Activated CD4-positive, alpha-beta T cell treated with anti-CD3 and anti-CD28 coated beads, Interleukin-2, amount 10 ng/mL, durations not matched to agents 7 days and 5 days (primary cell): ENCODE data around the gene PCMT1. TPM values are rescaled to one million over a fixed set of nuclear protein-coding genes. Genes with fewer than 3 reads are reported as not detected.

Experiments used
- CTCF ChIA-PET: fragments of 350-600 bp; sonication (Branson Sonifier 250); formaldehyde crosslinking; loops from one replicate; lab custom pipeline; 2021; ENCODE audit warnings: antibody characterized with exemption; lab: Charles Lee
- POLR2A ChIA-PET: fragments of 350-600 bp; sonication (Branson Sonifier 250); formaldehyde crosslinking; loops from one replicate; lab custom pipeline; 2021; ENCODE audit warnings: antibody characterized with exemption; lab: Charles Lee
- DNase-seq: peaks from one replicate; pipeline ENCODE4 v3.0.0-alpha.2; 2020
- H3K27ac Mint-ChIP-seq: one replicate; pipeline ENCODE4 v1.8.0; 2021; ENCODE audit warnings: mild to moderate bottlenecking, moderate library complexity, mixed read lengths
- H3K27me3 Mint-ChIP-seq: one replicate; pipeline ENCODE4 v1.8.0; 2021; ENCODE audit warnings: mixed read lengths
- H3K36me3 Mint-ChIP-seq: one replicate; pipeline ENCODE4 v1.8.0; 2021; ENCODE audit warnings: low read depth, mixed read lengths
- H3K4me1 Mint-ChIP-seq: one replicate; pipeline ENCODE4 v1.8.0; 2021; ENCODE audit warnings: mixed read lengths
- H3K4me3 Mint-ChIP-seq: one replicate; pipeline ENCODE4 v1.8.0; 2021; ENCODE audit warnings: mild to moderate bottlenecking, moderate library complexity, mixed read lengths
- H3K9me3 Mint-ChIP-seq: one replicate; pipeline ENCODE4 v1.8.0; 2021; ENCODE audit warnings: mixed read lengths
- total RNA-seq, 2 experiments: library from RNA; stranded (reverse); gene quantifications; one replicate each; pipeline ENCODE4 v1.2.3, GENCODE V29; 2021

PCMT1 gene
- 10 to 100 TPM; 86.2 to 93.9 TPM for total RNA-seq

DNA sequence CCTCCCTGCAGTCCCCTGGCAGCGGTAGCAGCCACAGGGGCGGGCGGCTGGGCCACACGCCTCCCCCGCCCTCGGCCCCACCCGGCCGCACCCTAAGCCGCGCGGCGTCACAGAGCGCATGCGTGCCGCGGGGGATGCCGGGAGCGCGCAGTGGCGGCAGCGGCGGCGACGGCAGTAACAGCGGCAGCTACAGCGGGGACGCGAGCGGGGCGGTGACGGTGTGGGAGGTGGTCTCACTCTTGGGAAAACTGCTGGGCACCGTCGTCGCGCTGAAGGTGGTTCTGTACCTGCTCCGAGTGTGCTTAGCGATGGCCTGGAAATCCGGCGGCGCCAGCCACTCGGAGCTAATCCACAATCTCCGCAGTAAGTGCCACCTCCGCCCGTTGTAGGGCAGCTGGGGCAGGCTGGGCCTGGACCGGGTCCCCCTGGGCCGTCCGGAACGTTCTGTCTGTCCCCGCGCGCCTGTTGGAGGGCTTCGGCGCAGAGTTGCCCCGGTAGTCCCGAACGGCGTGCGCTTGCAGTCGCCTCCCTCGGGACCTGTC, at the start of gene PCMT1:
Gene PCMT1 (plus strand): TSS at position 148 of the 542 bp plus-strand sequence. CDS start 161 bp downstream, at position 309.
- peak; percentile 88 for DNase-seq
- Mint-ChIP-seq H3K27ac (peak within 1 kb of the TSS; percentile 89), H3K4me1 (peaks cover 50% of the 10 kb centered on the region), H3K27me3 (no peaks in the 10 kb centered on the region), H3K9me3 (no peaks in the 10 kb centered on the region), H3K4me3 (peak within 1 kb of the TSS; percentile 82), H3K36me3 (peaks cover 13% of the 10 kb centered on the region)
- CTCF ChIA-PET = interaction anchor here (1.1 to 1.5 kb wide), 3 partner anchors 8 to 20 kb away, joined by 3 to 6 read pairs (median 3); no protein-coding TSS in a partner anchor
- POLR2A ChIA-PET = no interaction called here

DNA sequence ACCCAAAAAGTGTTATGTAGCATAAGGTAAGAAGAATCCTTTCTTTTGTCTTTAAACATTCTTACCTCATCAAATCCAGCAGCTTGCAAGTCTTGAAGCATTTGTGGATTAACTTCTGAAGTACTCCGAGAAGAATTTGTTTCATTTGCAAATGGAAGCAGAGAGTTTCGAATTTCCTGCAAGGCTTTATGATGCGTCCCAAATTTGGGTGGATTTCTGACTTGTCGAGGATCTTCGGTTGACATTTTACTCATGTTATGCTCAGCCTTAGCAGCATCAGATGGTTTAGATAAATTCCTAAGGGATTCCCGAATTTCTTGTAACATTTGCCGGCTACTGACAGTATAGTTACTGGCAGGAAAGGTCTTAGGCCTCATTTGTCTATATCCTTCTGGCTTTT, 47.8 kb upstream of the PCMT1 start:
- Mint-ChIP-seq H3K4me1 (peaks cover 29% of the 10 kb centered on the region), H3K27ac (no peak overlapping the region), H3K36me3 (peaks cover 22% of the 10 kb centered on the region), H3K27me3 (no peaks in the 10 kb centered on the region), H3K4me3 (no peak overlapping the region), H3K9me3 (no peaks in the 10 kb centered on the region)
- ChIA-PET CTCF (no interaction called here), POLR2A (no interaction called here)
- no peak for DNase-seq

DNA sequence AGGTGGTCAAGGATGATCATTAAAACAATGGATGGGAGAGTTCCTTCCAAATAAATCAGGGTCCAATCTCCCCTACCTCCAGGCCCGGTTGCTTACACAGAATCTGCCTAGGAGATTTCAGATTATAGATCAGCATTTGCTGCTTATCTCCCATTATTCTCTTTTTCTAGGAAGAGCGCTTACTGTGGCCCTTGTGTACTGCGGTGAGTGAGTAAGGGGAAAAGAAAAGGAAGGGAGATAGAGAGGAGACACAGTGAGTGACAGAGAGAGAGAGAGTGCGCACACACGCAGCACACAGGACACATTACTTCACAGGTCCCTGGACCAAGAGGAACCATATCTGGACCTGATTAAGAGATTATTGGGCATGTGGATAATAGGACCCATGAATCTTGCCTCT, 37.8 kb upstream of the PCMT1 start:
- Mint-ChIP-seq H3K9me3 (no peaks in the 10 kb centered on the region), H3K4me3 (no peak overlapping the region), H3K36me3 (peaks cover 30% of the 10 kb centered on the region), H3K4me1 (peaks cover 44% of the 10 kb centered on the region), H3K27ac (peak overlapping the region; percentile 36), H3K27me3 (no peaks in the 10 kb centered on the region)
- ChIA-PET POLR2A (no interaction called here), CTCF (no interaction called here)
- DNase-seq = no peak

DNA sequence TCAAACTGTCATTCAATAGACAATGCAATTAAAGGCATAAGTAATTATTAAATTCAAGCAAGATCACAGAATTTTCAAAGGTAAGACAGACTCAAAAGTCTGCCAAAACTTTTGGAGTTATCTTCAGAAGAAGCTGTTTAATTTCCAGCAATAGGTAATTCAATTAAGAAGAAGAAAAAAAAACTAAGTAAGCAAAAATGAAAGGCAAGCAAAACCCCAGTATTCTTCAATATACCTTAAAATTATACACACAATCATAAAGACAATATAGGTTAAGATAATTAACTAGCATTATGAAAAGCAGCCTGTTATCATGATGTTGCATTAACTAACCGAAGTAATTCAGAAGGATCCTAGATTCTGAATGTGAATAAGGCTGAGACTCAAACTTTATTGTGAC, 35.1 kb upstream of the PCMT1 start:
- CTCF ChIA-PET = interaction anchor here (0.9 kb wide), 1 partner anchor 9 kb away, joined by 5 read pairs; no protein-coding TSS in a partner anchor
- H3K27me3 Mint-ChIP-seq = no peaks in the 10 kb centered on the region
- DNase-seq = no peak
- H3K4me3 Mint-ChIP-seq = no peak overlapping the region
- H3K27ac Mint-ChIP-seq = no peak overlapping the region
- peaks cover 31% of the 10 kb centered on the region for H3K36me3 Mint-ChIP-seq
- H3K9me3 Mint-ChIP-seq = no peaks in the 10 kb centered on the region
- POLR2A ChIA-PET = no interaction called here
- H3K4me1 Mint-ChIP-seq = peaks cover 47% of the 10 kb centered on the region

DNA sequence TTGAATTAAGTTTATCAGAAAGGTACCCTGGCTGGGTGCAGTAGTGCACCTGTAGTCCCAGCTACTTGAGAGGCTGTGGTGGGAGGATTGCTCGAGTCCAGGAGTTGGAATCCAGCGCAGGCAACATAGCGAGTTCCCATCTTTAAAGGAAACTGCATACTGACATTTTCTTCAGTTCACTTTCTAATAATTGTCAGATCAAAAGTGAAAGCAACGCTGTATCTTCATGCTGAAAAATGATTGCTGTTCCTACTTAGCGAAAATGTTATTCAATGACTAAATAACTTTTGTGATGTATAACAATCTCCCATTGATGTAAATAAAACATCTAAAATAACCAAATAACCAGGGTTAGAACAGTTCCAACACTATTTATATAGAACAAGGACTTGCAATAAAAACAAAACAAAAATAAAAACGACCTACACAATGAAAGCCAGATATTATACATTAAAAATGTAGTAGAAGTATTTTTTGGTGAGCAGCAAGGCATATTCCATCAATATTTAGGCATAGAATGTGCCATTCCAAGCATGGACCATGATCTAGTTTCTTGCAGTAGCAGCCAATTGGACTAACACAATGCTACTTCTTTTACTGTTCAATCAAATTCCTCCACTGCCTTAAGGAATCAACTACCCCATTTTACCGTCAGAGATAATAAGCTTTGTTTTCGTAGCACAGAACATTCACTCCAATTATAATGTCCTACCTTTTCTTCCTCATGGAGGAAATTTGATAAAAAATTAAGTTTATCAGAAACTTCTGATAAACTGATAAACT, 33.2 kb upstream of the PCMT1 start:
- H3K36me3 Mint-ChIP-seq = peaks cover 26% of the 10 kb centered on the region
- no peaks in the 10 kb centered on the region for H3K27me3 Mint-ChIP-seq
- ChIA-PET POLR2A (interaction anchor here (0.7 kb wide), 1 partner anchor 12 kb away, joined by 3 read pairs; no protein-coding TSS in a partner anchor), CTCF (interaction anchor here (1.6 kb wide), 1 partner anchor 11 kb away, joined by 10 read pairs; no protein-coding TSS in a partner anchor)
- peak overlapping the region; percentile 90 for H3K4me3 Mint-ChIP-seq
- peak overlapping the region; percentile 96 for H3K27ac Mint-ChIP-seq
- DNase-seq = no peak
- H3K4me1 Mint-ChIP-seq = peaks cover 42% of the 10 kb centered on the region
- no peaks in the 10 kb centered on the region for H3K9me3 Mint-ChIP-seq

DNA sequence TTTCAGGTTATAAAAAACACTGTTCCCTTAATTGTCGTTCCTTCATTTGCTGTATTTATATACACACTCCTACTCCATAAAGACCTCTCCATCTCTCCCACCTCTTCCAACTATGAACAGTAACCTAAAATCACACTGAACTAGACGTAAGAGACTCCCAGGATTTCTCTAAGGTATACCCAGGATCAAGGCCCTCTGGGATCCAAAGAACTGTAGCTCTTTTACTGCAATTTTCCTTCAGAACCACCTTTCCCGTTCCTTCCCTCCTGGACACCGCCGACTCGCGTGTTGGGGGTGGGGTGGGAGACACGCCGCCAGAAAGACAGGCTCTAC, 32.3 kb upstream of the PCMT1 start:
- Mint-ChIP-seq H3K36me3 (peaks cover 24% of the 10 kb centered on the region), H3K4me3 (peak overlapping the region; percentile 90), H3K27ac (peak overlapping the region; percentile 96), H3K27me3 (no peaks in the 10 kb centered on the region), H3K4me1 (peaks cover 36% of the 10 kb centered on the region), H3K9me3 (no peaks in the 10 kb centered on the region)
- DNase-seq = no peak
- ChIA-PET POLR2A (interaction anchor here (1.0 kb wide), 1 partner anchor 69 kb away, joined by 3 read pairs; the partner anchor contains the start of gene KATNA1), CTCF (interaction anchor here (0.8 to 1.6 kb wide), 3 partner anchors 12 to 151 kb away, joined by 3 to 10 read pairs (median 3); partner anchors contain the start of gene GINM1)

DNA sequence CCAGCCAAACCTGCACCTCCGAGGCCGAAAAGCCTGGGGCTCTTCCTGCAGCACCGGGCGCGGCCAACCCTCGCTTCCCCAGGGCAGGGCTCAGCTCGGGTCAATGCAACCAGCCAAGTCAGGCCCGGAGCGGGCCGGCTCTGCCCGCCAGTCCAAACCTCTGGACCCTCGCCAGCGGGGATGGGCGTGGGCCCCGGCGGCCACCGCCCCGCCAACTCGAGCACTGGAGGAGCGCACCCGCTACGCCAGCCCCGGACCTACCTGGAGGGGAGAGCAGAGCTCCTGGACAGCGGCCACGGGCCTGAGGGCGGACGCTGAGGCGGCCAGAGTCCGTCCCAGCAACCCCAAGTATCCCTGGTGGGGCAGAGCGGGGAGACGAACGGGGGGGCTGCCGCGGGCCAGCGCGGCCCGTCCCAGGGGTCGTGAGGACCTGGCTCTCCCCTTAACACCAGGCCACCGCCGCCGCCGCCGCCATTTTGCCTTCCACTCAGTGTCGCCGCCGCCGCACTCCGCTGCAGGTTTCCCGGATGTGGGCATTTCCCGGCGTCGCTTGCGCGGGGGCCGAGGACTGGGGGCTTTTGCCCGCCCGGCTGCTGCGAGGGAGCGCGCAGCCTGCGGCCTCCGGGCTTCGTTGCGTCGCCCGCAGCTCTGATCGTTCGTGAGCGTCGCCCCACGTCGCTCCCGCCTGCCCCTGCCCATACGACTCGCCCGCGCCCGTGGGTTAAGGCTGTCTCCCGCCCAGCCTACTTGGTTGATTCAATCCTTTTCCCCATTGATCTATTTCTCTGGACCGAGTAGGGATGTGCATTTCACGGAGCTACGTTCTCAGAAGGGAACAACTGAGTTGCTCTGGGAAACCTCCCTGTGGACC, 31.7 kb upstream of the PCMT1 start, which contains the start of gene LATS1:
Gene LATS1 (minus strand): TSS at position 514 of the 871 bp plus-strand sequence. CDS start 15,975 bp downstream, outside the sequence.
- POLR2A ChIA-PET = interaction anchor here (0.6 to 1.0 kb wide), 3 partner anchors 31 to 170 kb away, joined by 3 to 4 read pairs (median 3); partner anchors contain the start of gene KATNA1
- peak; percentile 94 for DNase-seq
- Mint-ChIP-seq H3K36me3 (peaks cover 26% of the 10 kb centered on the region), H3K9me3 (no peaks in the 10 kb centered on the region), H3K4me1 (peaks cover 36% of the 10 kb centered on the region), H3K27ac (peak within 1 kb of the TSS; percentile 96), H3K27me3 (no peaks in the 10 kb centered on the region), H3K4me3 (peak within 1 kb of the TSS; percentile 90)
- CTCF ChIA-PET = interaction anchor here (0.6 to 1.7 kb wide), 6 partner anchors 13 to 207 kb away, joined by 3 to 10 read pairs (median 3); partner anchors contain the start of genes GINM1 and NUP43

DNA sequence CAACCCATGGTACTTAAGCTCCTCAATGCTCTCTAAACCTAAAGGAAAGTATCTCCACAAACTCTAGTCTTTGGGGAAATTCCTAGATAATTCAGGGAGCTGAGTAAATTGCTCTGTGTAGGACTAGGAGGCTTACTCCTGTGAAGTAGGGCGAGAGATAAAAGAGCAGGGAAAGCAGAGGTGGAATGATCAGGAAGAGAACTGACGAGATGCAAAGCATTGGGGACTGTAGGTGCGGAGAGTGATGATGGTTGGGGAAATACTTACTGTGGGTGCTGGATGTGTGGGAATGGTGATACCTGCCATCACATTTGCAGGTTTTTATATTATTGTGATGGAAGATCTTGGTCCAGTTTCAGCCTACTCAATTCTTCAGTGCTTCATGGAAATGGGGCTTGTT, 30.0 kb upstream of the PCMT1 start:
- Mint-ChIP-seq H3K27me3 (no peaks in the 10 kb centered on the region), H3K27ac (peak overlapping the region; percentile 12), H3K36me3 (peaks cover 26% of the 10 kb centered on the region), H3K9me3 (no peaks in the 10 kb centered on the region), H3K4me3 (no peak overlapping the region), H3K4me1 (peaks cover 34% of the 10 kb centered on the region)
- ChIA-PET CTCF (interaction anchor here (0.6 to 1.7 kb wide), 3 partner anchors 27 to 66 kb away, joined by 3 to 5 read pairs (median 4); partner anchors contain the start of gene NUP43), POLR2A (no interaction called here)
- no peak for DNase-seq

DNA sequence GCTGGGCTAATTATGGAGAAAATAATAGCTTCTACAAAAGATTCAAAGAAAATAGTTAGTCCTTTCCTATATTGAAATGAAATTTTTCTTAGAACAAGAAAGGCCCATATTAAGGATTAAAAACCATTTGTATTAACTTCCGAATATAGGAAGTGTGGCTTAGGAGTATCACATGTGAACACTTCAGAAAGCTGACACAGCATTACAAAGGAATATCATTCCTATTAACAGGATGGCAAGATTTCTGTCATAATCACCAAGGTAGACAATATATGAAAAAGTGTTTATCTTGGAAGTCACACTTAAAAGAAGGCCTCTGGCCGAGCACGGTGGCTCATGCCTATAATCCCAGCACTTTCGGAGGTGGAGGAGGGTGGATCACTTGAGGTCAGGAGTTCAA, 26.3 kb upstream of the PCMT1 start:
- no peaks in the 10 kb centered on the region for H3K9me3 Mint-ChIP-seq
- POLR2A ChIA-PET = no interaction called here
- CTCF ChIA-PET = interaction anchor here (1.5 kb wide), 1 partner anchor 9 kb away, joined by 5 read pairs; no protein-coding TSS in a partner anchor
- no peak overlapping the region for H3K27ac Mint-ChIP-seq
- H3K27me3 Mint-ChIP-seq = no peaks in the 10 kb centered on the region
- no peak overlapping the region for H3K4me3 Mint-ChIP-seq
- DNase-seq = no peak
- H3K4me1 Mint-ChIP-seq = peaks cover 31% of the 10 kb centered on the region
- peaks cover 38% of the 10 kb centered on the region for H3K36me3 Mint-ChIP-seq

DNA sequence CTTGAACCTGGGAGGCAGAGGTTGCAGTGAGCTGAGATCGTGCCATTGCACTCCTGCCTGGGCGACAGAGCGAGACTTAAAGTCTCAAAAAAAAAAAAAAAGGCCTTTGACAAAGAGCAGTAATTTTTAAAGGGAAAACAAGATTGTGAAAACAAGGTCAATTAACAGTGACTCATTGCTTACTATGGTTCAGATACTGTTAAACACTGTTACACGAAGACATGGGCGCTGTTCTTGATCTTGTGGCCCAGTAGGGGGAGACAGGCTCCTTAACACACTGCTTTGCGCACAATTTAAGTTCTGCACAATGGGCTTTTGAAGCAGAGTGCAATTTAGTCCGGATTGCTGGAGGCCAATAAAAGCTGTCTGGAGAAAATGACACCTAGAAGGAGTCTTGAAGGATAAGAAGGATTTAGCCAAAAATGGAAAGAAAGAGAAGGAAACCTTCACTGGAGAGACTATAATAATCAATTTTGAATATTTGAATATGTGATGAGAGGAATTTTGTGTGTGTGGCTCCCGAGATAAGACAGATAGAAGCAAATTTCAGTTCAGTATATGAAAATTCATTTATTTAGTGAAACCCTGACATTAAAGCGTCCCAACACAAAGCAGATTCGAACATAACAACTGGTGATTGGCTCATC, 25.6 kb upstream of the PCMT1 start:
- Mint-ChIP-seq H3K27me3 (no peaks in the 10 kb centered on the region), H3K9me3 (no peaks in the 10 kb centered on the region), H3K36me3 (peaks cover 44% of the 10 kb centered on the region), H3K27ac (no peak overlapping the region), H3K4me3 (no peak overlapping the region), H3K4me1 (peaks cover 33% of the 10 kb centered on the region)
- peak; percentile 64 for DNase-seq
- POLR2A ChIA-PET = no interaction called here
- CTCF ChIA-PET = interaction anchor here (1.5 kb wide), 1 partner anchor 10 kb away, joined by 5 read pairs; no protein-coding TSS in a partner anchor

DNA sequence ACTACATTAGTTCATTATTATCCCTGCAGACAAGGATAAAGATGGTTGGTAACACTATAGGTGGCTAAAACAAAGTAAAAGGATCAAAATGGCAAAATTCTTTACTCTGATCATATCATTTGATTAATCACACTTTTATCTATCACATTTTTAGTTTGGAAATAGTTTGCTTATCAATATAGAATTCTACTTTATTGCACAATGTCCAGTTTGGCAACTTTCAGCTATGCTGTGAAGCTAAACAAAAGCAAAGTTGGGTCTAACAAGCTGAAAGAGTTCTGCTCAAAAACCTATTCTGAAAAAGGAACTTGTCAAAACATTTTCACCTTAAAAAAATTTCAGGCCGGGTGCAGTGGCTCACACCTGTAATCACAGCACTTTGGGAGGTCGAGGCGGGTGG, 23.8 kb upstream of the PCMT1 start:
- Mint-ChIP-seq H3K4me1 (peaks cover 33% of the 10 kb centered on the region), H3K36me3 (peaks cover 51% of the 10 kb centered on the region), H3K9me3 (no peaks in the 10 kb centered on the region), H3K27me3 (no peaks in the 10 kb centered on the region), H3K4me3 (no peak overlapping the region), H3K27ac (no peak overlapping the region)
- ChIA-PET CTCF (no interaction called here), POLR2A (no interaction called here)
- DNase-seq = no peak
